Erythroblast (primary cell): ENCODE results near the gene ASH1L.

Experiments used
- GATA1 ChIP-seq: IDR thresholded peaks from 2 replicates; pipeline ENCODE4 v1.6.1; 2011; ENCODE audit warnings: low read depth, mild to moderate bottlenecking, control low read depth, low read length, moderate library complexity
- POLR2A ChIP-seq: IDR thresholded peaks from 2 replicates; pipeline ENCODE4 v1.6.1; 2011; ENCODE audit warnings: mild to moderate bottlenecking, low read length

DNA sequence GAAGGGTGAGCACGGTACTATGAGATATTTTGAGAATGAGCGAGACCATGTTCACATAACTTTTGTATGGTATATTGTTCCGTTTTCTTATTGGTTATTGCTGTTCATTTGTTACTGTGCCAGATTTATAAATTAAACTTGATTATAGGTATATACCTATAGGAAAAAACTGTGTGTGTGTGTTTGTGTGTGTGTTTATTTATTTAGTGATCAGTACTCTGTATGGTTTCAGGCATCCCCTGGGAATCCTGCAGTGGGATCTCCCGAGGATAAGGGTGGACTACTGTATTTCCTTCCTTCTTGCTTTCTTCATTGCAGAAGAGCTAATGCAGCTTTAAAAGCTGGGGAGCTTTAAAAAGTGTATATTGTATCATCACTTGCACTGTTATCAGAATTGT lies 8.0 kb upstream of the ASH1L start:
- TF ChIP-seq POLR2A (no peak), GATA1 (no peak)
